Uterus (tissue), 4 donors: ENCODE measurements around the gene OPCML. TPM values are rescaled to one million over a fixed set of nuclear protein-coding genes. Genes with fewer than 3 reads are reported as not detected.

Source experiments
- DNase-seq, 2 donors: peaks; one replicate each; pipeline ENCODE4 v3.0.0-alpha.2; 2019 to 2020
- H3K27ac ChIP-seq, 2 donors: fragments of 200-600 bp; sonication (generic); 1 replicate in 1 of 2; 2 replicates in 1 of 2; pipeline ENCODE4 v1.5.1; 2016 to 2018
- H3K27me3 ChIP-seq, 2 donors: fragments of 200-600 bp; sonication (generic); one replicate each; pipeline ENCODE4 v1.5.1; 2018 to 2019; ENCODE audit warnings: control low read depth in 1 of 2
- H3K36me3 ChIP-seq, 2 donors: fragments of 200-600 bp; sonication (generic); one replicate each; pipeline ENCODE4 v1.5.1; 2019; ENCODE audit warnings: control low read depth in 1 of 2
- H3K4me1 ChIP-seq, 2 donors: fragments of 200-600 bp; sonication (generic); one replicate each; pipeline ENCODE4 v1.5.1; 2018 to 2019; ENCODE audit warnings: control low read depth in 1 of 2
- H3K4me3 ChIP-seq, 2 donors: fragments of 200-600 bp; sonication (generic); 1 replicate in 1 of 2; 2 replicates in 1 of 2; pipeline ENCODE4 v1.5.1; 2018 to 2019; ENCODE audit warnings: mild to moderate bottlenecking in 1 of 2
- H3K9me3 ChIP-seq, 2 donors: fragments of 200-600 bp; sonication (generic); one replicate each; pipeline ENCODE4 v1.5.1; 2019; ENCODE audit warnings: control low read depth in 1 of 2
- CTCF ChIP-seq, 4 experiments: fragments of 200-600 bp in 2 of 4; fragments of 450-650 bp in 2 of 4; sonication (generic) in 2 of 4; IDR thresholded peaks; one replicate each; pipeline ENCODE4 v1.5.1; 2016 to 2019; ENCODE audit warnings: antibody characterized with exemption in 4 of 4, mild to moderate bottlenecking in 2 of 4, moderate library complexity in 1 of 4
- POLR2A ChIP-seq, 2 donors: fragments of 450-650 bp; IDR thresholded peaks; one replicate each; pipeline ENCODE4 v1.6.1; 2016; ENCODE audit warnings: antibody characterized with exemption in 2 of 2, mild to moderate bottlenecking in 1 of 2, moderate library complexity in 1 of 2
- intact Hi-C: fragments of 100-400 bp; cut with DNase I; formaldehyde crosslinking; loops from one replicate; pipeline ENCODE4 v1.15.1; 2023; ENCODE audit warnings: low total_unique reads
- total RNA-seq, 4 donors: library from RNA; depleted of rRNA in 3 of 4; stranded (reverse); fragments of >200 nt in 3 of 4; gene quantifications; one replicate each; pipeline versions ENCODE4 v1.1.0 to v1.2.4, GENCODE V29; 2014 to 2023
- donor health status: DM: yes; HTN: yes; CAD: no.

OPCML gene
- total RNA-seq, 4 donors from 2014 or later = under 0.01 to 3.9 (median 1.7) TPM

GRCh38 chr11:133249065-133249464 is 283.2 kb downstream of the OPCML start:
- Histone ChIP-seq H3K9me3 (no peaks in the 10 kb centered on the region), H3K27me3 (no peaks in the 10 kb centered on the region), H3K27ac (no peak overlapping the region), H3K36me3 (no peaks in the 10 kb centered on the region), H3K4me1 (no peaks in the 10 kb centered on the region), H3K4me3 (no peak overlapping the region)
- intact Hi-C loops = no loop called here
- no peak for TF ChIP-seq CTCF (IDR thresholded peaks at IDR 0.05)
- TF ChIP-seq POLR2A (IDR thresholded peaks at IDR 0.05) = no peak
- DNase-seq = no peak

- no peak overlapping the region for H3K27ac ChIP-seq
- no peak for DNase-seq
- no peaks in the 10 kb centered on the region for H3K27me3 ChIP-seq
- no peaks in the 10 kb centered on the region for H3K36me3 ChIP-seq
- H3K9me3 ChIP-seq = no peaks in the 10 kb centered on the region
- intact Hi-C loops = no loop called here
- H3K4me3 ChIP-seq = no peak overlapping the region
- no peaks in the 10 kb centered on the region for H3K4me1 ChIP-seq
- no peak for TF ChIP-seq CTCF (IDR thresholded peaks at IDR 0.05)
- no peak for TF ChIP-seq POLR2A (IDR thresholded peaks at IDR 0.05)
Measured at GRCh38 chr11:133243832-133244231, 288.5 kb downstream of the OPCML start.

GRCh38 chr11:133240908-133241655 is 291.2 kb downstream of the OPCML start:
- Histone ChIP-seq H3K4me3 (no peak overlapping the region), H3K27ac (no peak overlapping the region), H3K4me1 (no peaks in the 10 kb centered on the region), H3K27me3 (no peaks in the 10 kb centered on the region), H3K9me3 (no peaks in the 10 kb centered on the region), H3K36me3 (no peaks in the 10 kb centered on the region)
- TF ChIP-seq CTCF (IDR thresholded peaks at IDR 0.05) (no peak), POLR2A (IDR thresholded peaks at IDR 0.05) (no peak)
- DNase-seq = no peak
- intact Hi-C loops = no loop called here

GRCh38 chr11:133239575-133239974 is 292.7 kb downstream of the OPCML start:
- Histone ChIP-seq H3K4me1 (no peaks in the 10 kb centered on the region), H3K9me3 (no peaks in the 10 kb centered on the region), H3K27me3 (no peaks in the 10 kb centered on the region), H3K27ac (no peak overlapping the region), H3K4me3 (no peak overlapping the region), H3K36me3 (no peaks in the 10 kb centered on the region)
- DNase-seq = no peak
- TF ChIP-seq CTCF (IDR thresholded peaks at IDR 0.05) = no peak
- TF ChIP-seq POLR2A (IDR thresholded peaks at IDR 0.05) = no peak
- intact Hi-C loops = no loop called here

GRCh38 chr11:133238495-133238894 is 293.8 kb downstream of the OPCML start:
- Histone ChIP-seq H3K4me3 (no peak overlapping the region), H3K27me3 (no peaks in the 10 kb centered on the region), H3K36me3 (no peaks in the 10 kb centered on the region), H3K4me1 (no peaks in the 10 kb centered on the region), H3K27ac (no peak overlapping the region), H3K9me3 (no peaks in the 10 kb centered on the region)
- TF ChIP-seq POLR2A (IDR thresholded peaks at IDR 0.05) (no peak), CTCF (IDR thresholded peaks at IDR 0.05) (no peak)
- DNase-seq = no peak
- intact Hi-C loops = no loop called here
